HepG2 (cell line): Measurements from ENCODE around the gene C2orf81. TPM values are rescaled to one million over a fixed set of nuclear protein-coding genes. Genes with fewer than 3 reads are reported as not detected.

ENCODE experiments used
- FIP1L1 ChIP-seq: fragments of 200-400 bp; formaldehyde crosslinking; IDR thresholded peaks from 2 replicates; pipeline ENCODE4 v1.6.1; 2018; ENCODE audit warnings: low read depth, mild to moderate bottlenecking, low read length, moderate library complexity, borderline replicate concordance; ENCODE audit not compliant: insufficient read depth
- HMG20A ChIP-seq: IDR thresholded peaks from 2 replicates; pipeline ENCODE4 v1.6.1; 2016; ENCODE audit warnings: borderline replicate concordance
- HOXA9 ChIP-seq: sonication (generic); formaldehyde crosslinking; IDR thresholded peaks from 2 replicates; pipeline ENCODE4 v1.8.1; 2022; ENCODE audit warnings: missing genetic modification reagents, mild to moderate bottlenecking, moderate library complexity, borderline replicate concordance
- KDM4B ChIP-seq: sonication (generic); formaldehyde crosslinking; IDR thresholded peaks from 2 replicates; pipeline ENCODE4 v1.4.0; 2020; ENCODE audit warnings: missing genetic modification reagents
- MEIS1 ChIP-seq: sonication (generic); formaldehyde crosslinking; IDR thresholded peaks from 2 replicates; pipeline ENCODE4 v1.9.0; 2021; ENCODE audit warnings: mild to moderate bottlenecking, missing genetic modification reagents, moderate library complexity, borderline replicate concordance
- NFKB2 ChIP-seq: sonication (generic); formaldehyde crosslinking; IDR thresholded peaks from 2 replicates; pipeline ENCODE4 v1.4.0; 2020; ENCODE audit warnings: missing genetic modification reagents, borderline replicate concordance
- PTBP1 ChIP-seq: fragments of 200-400 bp; formaldehyde crosslinking; IDR thresholded peaks from 2 replicates; pipeline ENCODE4 v1.6.1; 2018; ENCODE audit warnings: low read length, low read depth; ENCODE audit not compliant: poor library complexity, severe bottlenecking
- SP4 ChIP-seq: sonication (generic); formaldehyde crosslinking; IDR thresholded peaks from 2 replicates; pipeline ENCODE4 v1.8.1; 2023; ENCODE audit warnings: mild to moderate bottlenecking, missing genetic modification reagents
- TBL1XR1 ChIP-seq: fragments of 150-350 bp; IDR thresholded peaks from 2 replicates; pipeline ENCODE4 v1.6.1; 2014; ENCODE audit warnings: borderline replicate concordance, low read length; ENCODE audit not compliant: partially characterized antibody
- ZBTB8A ChIP-seq: sonication (generic); formaldehyde crosslinking; IDR thresholded peaks from 2 replicates; pipeline ENCODE4 v1.4.0; 2020; ENCODE audit warnings: mild to moderate bottlenecking, low read depth, missing genetic modification reagents, borderline replicate concordance
- ZFP41 ChIP-seq: sonication (generic); formaldehyde crosslinking; IDR thresholded peaks from 2 replicates; pipeline ENCODE4 v1.4.0; 2020; ENCODE audit warnings: mild to moderate bottlenecking, missing genetic modification reagents, borderline replicate concordance
- ZIK1 ChIP-seq: sonication (generic); formaldehyde crosslinking; IDR thresholded peaks from 2 replicates; pipeline ENCODE4 v1.5.0; 2020; ENCODE audit warnings: mild to moderate bottlenecking, low read depth, missing genetic modification reagents, borderline replicate concordance
- ZNF235 ChIP-seq: sonication (generic); formaldehyde crosslinking; IDR thresholded peaks from 2 replicates; pipeline ENCODE4 v1.8.1; 2023; ENCODE audit warnings: mild to moderate bottlenecking, missing genetic modification reagents, borderline replicate concordance
- ZNF292 ChIP-seq: sonication (generic); formaldehyde crosslinking; IDR thresholded peaks from 2 replicates; pipeline ENCODE4 v1.8.1; 2022; ENCODE audit warnings: mild to moderate bottlenecking, low read depth, missing genetic modification reagents, borderline replicate concordance
- polyA plus RNA-seq, 8 experiments: library from polyadenylated mRNA; depleted of rRNA in 3 of 8; stranded (reverse) in 7 of 8; unstranded in 1 of 8; fragments of >200 nt; fragmentation: Illumina TruSeq in 4 of 8; extraction: Trizol in 4 of 8; gene quantifications; 2 replicates each; pipeline versions ENCODE4 v1.2.1 to v1.2.3, GENCODE V29; 2011 to 2016; ENCODE audit warnings: low read depth in 4 of 8, missing spikeins in 1 of 8, mixed read lengths in 1 of 8; ENCODE audit not compliant: insufficient read depth in 1 of 8
- total RNA-seq, 5 experiments: library from RNA; depleted of rRNA; stranded (reverse); fragments of >200 nt; fragmentation: Illumina TruSeq; extraction: Trizol; gene quantifications; 2 replicates each; pipeline ENCODE4 v1.2.3, GENCODE V29; 2016; ENCODE audit warnings: low read depth in 1 of 5
- TF ChIP-seq, protein P1 (sequence below): sonication (generic); formaldehyde crosslinking; IDR thresholded peaks from 2 replicates; pipeline ENCODE4 v1.9.0; 2022; ENCODE audit warnings: missing genetic modification reagents, mild to moderate bottlenecking, borderline replicate concordance
- TF ChIP-seq, protein P2 (sequence below): sonication (generic); formaldehyde crosslinking; IDR thresholded peaks from 2 replicates; pipeline ENCODE4 v1.4.0; 2020; ENCODE audit warnings: missing genetic modification reagents
- TF ChIP-seq, protein P3 (sequence below): sonication (generic); formaldehyde crosslinking; IDR thresholded peaks from 2 replicates; pipeline ENCODE4 v1.5.1; 2020; ENCODE audit warnings: missing genetic modification reagents, mild to moderate bottlenecking, borderline replicate concordance
- TF ChIP-seq, protein P4 (sequence below): sonication (generic); formaldehyde crosslinking; IDR thresholded peaks from 2 replicates; pipeline ENCODE4 v1.4.0; 2020; ENCODE audit warnings: mild to moderate bottlenecking, missing genetic modification reagents

Gene C2orf81
- total and polyA plus RNA-seq, 2 of the 13 experiments (the other 11 are each of a cell fraction or from before 2014, with no cell fraction given), result 0.15 to 0.17 TPM

DNA sequence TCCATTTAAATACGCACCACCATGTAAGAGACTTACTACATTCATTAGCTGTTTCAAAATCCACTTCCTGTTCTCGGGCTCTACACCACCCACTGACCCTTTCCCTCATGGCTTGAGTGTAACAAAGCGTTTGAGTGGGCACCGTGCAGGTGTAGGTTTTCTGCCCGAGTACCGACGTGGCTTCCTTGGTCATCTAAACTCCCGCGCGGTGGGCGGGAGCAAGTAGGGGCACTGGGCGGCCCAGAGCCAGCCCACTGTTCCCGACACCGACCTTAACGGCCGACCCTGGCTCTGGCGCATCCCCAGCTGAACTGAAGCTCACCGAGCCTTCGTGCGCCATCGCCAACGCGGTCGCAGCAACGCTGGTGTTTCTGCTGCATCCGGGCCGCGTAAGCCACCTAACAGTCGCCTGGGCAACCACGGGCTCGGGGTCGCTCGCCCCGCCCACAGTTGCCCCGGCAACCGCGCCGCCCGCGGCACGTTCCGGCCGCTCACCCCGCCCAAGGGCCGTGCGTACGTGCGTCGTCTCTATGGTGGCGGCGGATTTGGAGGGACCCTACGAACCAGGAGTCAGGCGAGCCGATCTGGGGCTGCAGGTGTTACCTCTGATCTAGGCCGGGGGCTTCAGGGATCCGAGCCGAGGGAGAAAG, at the start of gene C2orf81, which contains the start of gene WDR54 (continued):
- TF ChIP-seq ZNF292, result peak; percentile 19; the same call in 1 of the 2 replicates
- TF ChIP-seq NFKB2 (CRISPR knock-in tag), result peak; percentile 75; the same call in 1 of the 2 replicates
- TF ChIP-seq PTBP1, result no peak
- TF ChIP-seq, protein P1, sequence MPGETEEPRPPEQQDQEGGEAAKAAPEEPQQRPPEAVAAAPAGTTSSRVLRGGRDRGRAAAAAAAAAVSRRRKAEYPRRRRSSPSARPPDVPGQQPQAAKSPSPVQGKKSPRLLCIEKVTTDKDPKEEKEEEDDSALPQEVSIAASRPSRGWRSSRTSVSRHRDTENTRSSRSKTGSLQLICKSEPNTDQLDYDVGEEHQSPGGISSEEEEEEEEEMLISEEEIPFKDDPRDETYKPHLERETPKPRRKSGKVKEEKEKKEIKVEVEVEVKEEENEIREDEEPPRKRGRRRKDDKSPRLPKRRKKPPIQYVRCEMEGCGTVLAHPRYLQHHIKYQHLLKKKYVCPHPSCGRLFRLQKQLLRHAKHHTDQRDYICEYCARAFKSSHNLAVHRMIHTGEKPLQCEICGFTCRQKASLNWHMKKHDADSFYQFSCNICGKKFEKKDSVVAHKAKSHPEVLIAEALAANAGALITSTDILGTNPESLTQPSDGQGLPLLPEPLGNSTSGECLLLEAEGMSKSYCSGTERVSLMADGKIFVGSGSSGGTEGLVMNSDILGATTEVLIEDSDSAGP (CRISPR knock-in tag), result peak; percentile 74
- 0 out of 2 replicates have a peak, but pooled peaks have one; percentile 50 for TF ChIP-seq MEIS1 (CRISPR knock-in tag)
- TF ChIP-seq, protein P2, sequence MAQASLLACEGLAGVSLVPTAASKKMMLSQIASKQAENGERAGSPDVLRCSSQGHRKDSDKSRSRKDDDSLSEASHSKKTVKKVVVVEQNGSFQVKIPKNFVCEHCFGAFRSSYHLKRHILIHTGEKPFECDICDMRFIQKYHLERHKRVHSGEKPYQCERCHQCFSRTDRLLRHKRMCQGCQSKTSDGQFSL (CRISPR knock-in tag), result no peak
- no peak for TF ChIP-seq TBL1XR1
- no peak for TF ChIP-seq KDM4B (CRISPR knock-in tag)
- peak; percentile 42 for TF ChIP-seq HOXA9 (CRISPR knock-in tag)
- 0 out of 2 replicates have a peak, but pooled peaks have one; percentile 62 for TF ChIP-seq ZIK1
- TF ChIP-seq, protein P3, sequence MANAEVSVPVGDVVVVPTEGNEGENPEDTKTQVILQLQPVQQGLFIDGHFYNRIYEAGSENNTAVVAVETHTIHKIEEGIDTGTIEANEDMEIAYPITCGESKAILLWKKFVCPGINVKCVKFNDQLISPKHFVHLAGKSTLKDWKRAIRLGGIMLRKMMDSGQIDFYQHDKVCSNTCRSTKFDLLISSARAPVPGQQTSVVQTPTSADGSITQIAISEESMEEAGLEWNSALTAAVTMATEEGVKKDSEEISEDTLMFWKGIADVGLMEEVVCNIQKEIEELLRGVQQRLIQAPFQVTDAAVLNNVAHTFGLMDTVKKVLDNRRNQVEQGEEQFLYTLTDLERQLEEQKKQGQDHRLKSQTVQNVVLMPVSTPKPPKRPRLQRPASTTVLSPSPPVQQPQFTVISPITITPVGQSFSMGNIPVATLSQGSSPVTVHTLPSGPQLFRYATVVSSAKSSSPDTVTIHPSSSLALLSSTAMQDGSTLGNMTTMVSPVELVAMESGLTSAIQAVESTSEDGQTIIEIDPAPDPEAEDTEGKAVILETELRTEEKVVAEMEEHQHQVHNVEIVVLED (CRISPR knock-in tag), result peak; percentile 98
- TF ChIP-seq ZBTB8A (CRISPR knock-in tag), result no peak
- TF ChIP-seq ZFP41 (CRISPR knock-in tag), result 0 out of 2 replicates have a peak, but pooled peaks have one; percentile 36
- no peak for TF ChIP-seq HMG20A (CRISPR knock-in tag)
- peak; percentile 63; the same call in 1 of the 2 replicates for TF ChIP-seq SP4 (CRISPR knock-in tag)
- TF ChIP-seq ZNF235 (CRISPR knock-in tag), result peak; percentile 83; the same call in 1 of the 2 replicates
- peak; percentile 22; the same call in 1 of the 2 replicates for TF ChIP-seq FIP1L1
- TF ChIP-seq, protein P4, sequence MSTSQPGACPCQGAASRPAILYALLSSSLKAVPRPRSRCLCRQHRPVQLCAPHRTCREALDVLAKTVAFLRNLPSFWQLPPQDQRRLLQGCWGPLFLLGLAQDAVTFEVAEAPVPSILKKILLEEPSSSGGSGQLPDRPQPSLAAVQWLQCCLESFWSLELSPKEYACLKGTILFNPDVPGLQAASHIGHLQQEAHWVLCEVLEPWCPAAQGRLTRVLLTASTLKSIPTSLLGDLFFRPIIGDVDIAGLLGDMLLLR (CRISPR knock-in tag), result peak; percentile 93
